Measurements from ENCODE around the gene AKR1A1. TPM values are rescaled to one million over a fixed set of nuclear protein-coding genes. Genes with fewer than 3 reads are reported as not detected.
A peak's percentile ranks its signal among the peaks of the same experiment; 100 is the strongest.

Gene AKR1A1
- total RNA-seq, 1 experiment from 2014 or later: 119 TPM

GRCh38 chr1:45535988-45536766 is 14.4 kb upstream of the AKR1A1 start:
- BruUV-seq (replicated peaks): no TSS peak
- CTCF ChIA-PET: no interaction called here
- POLR2A ChIA-PET: interaction anchor here (1.4 kb wide), 1 partner anchor 15 kb away, joined by 3 read pairs; the partner anchor contains the start of gene PRDX1
- H3K4me1 ChIP-seq: no peaks in the 10 kb centered on the region
- Mint-ChIP-seq H3K9me3 (ENCODE audit: unreplicated experiment) (no peaks in the 10 kb centered on the region), H3K4me1 (ENCODE audit: low read depth, unreplicated experiment) (no peaks in the 10 kb centered on the region), H3K36me3 (ENCODE audit: insufficient read depth, unreplicated experiment) (no peaks in the 10 kb centered on the region), H3K27me3 (ENCODE audit: insufficient read depth, unreplicated experiment) (no peaks in the 10 kb centered on the region), H3K27ac (ENCODE audit: unreplicated experiment) (no peak overlapping the region), H3K4me3 (ENCODE audit: unreplicated experiment) (no peak overlapping the region)
- DNase-seq: no peak
- no peaks in the 10 kb centered on the region for H3K9me3 ChIP-seq
- no peaks in the 10 kb centered on the region for H3K27me3 ChIP-seq (replicated peaks; ENCODE audit: control insufficient read depth, insufficient read depth, low read length)
- TF ChIP-seq CTCF (IDR thresholded peaks at IDR 0.05; ENCODE audit: insufficient read depth in 1 of 2, low read depth in 1 of 2, low read length in 1 of 2, severe bottlenecking in 1 of 2, unreplicated experiment in 1 of 2): no peak
- no peak overlapping the region for H3K4me3 ChIP-seq (ENCODE audit: low read depth, low read length)
- intact Hi-C loops (cut with micrococcal nuclease; ENCODE audit: unreplicated experiment): no loop called here
- H3K36me3 ChIP-seq (ENCODE audit: control insufficient read depth, insufficient read depth, low read length): no peaks in the 10 kb centered on the region

- Mint-ChIP-seq H3K4me3 (ENCODE audit: unreplicated experiment) (no peak overlapping the region), H3K27me3 (ENCODE audit: insufficient read depth, unreplicated experiment) (no peaks in the 10 kb centered on the region), H3K36me3 (ENCODE audit: insufficient read depth, unreplicated experiment) (no peaks in the 10 kb centered on the region), H3K9me3 (ENCODE audit: unreplicated experiment) (no peaks in the 10 kb centered on the region), H3K4me1 (ENCODE audit: low read depth, unreplicated experiment) (no peaks in the 10 kb centered on the region), H3K27ac (ENCODE audit: unreplicated experiment) (no peak overlapping the region)
- no peaks in the 10 kb centered on the region for H3K27me3 ChIP-seq (replicated peaks; ENCODE audit: control insufficient read depth, insufficient read depth, low read length)
- peaks cover 1% of the 10 kb centered on the region; the same call in 1 of the 2 replicates for H3K4me1 ChIP-seq
- TF ChIP-seq CTCF (IDR thresholded peaks at IDR 0.05; ENCODE audit: insufficient read depth in 1 of 2, low read depth in 1 of 2, low read length in 1 of 2, severe bottlenecking in 1 of 2, unreplicated experiment in 1 of 2): no peak
- no peak overlapping the region for H3K4me3 ChIP-seq (ENCODE audit: low read depth, low read length)
- no peaks in the 10 kb centered on the region for H3K9me3 ChIP-seq
- DNase-seq: no peak
- no peaks in the 10 kb centered on the region for H3K36me3 ChIP-seq (ENCODE audit: control insufficient read depth, insufficient read depth, low read length)
- intact Hi-C loops (cut with micrococcal nuclease; ENCODE audit: unreplicated experiment): no loop called here
- POLR2A ChIA-PET: interaction anchor here (1.4 kb wide), 1 partner anchor 15 kb away, joined by 3 read pairs; the partner anchor contains the start of gene PRDX1
- no TSS peak for BruUV-seq (replicated peaks)
- CTCF ChIA-PET: interaction anchor here (0.6 kb wide), 2 partner anchors 65 to 154 kb away, joined by 3 read pairs; no protein-coding TSS in a partner anchor
These were observed 13.7 kb upstream of the AKR1A1 start for GRCh38 chr1:45536886-45537285.

GRCh38 chr1:45541193-45541592 is 9.4 kb upstream of the AKR1A1 start:
- H3K27me3 ChIP-seq (replicated peaks; ENCODE audit: control insufficient read depth, insufficient read depth, low read length): no peaks in the 10 kb centered on the region
- ChIA-PET CTCF (interaction anchor here (1.4 kb wide), 1 partner anchor 10 kb away, joined by 4 read pairs; the partner anchor contains the start of gene AKR1A1), POLR2A (interaction anchor here (0.6 kb wide), 1 partner anchor 19 kb away, joined by 4 read pairs; the partner anchor contains the start of gene PRDX1)
- Mint-ChIP-seq H3K4me1 (ENCODE audit: low read depth, unreplicated experiment) (peaks cover 14% of the 10 kb centered on the region), H3K36me3 (ENCODE audit: insufficient read depth, unreplicated experiment) (peaks cover 4% of the 10 kb centered on the region), H3K9me3 (ENCODE audit: unreplicated experiment) (no peaks in the 10 kb centered on the region), H3K27me3 (ENCODE audit: insufficient read depth, unreplicated experiment) (no peaks in the 10 kb centered on the region), H3K4me3 (ENCODE audit: unreplicated experiment) (no peak overlapping the region), H3K27ac (ENCODE audit: unreplicated experiment) (peak overlapping the region; percentile 49)
- BruUV-seq (replicated peaks): no TSS peak
- intact Hi-C loops (cut with micrococcal nuclease; ENCODE audit: unreplicated experiment): no loop called here
- no peaks in the 10 kb centered on the region for H3K36me3 ChIP-seq (ENCODE audit: control insufficient read depth, insufficient read depth, low read length)
- no peaks in the 10 kb centered on the region for H3K9me3 ChIP-seq
- DNase-seq: no peak
- no peak overlapping the region for H3K4me3 ChIP-seq (ENCODE audit: low read depth, low read length)
- no peak for TF ChIP-seq CTCF (IDR thresholded peaks at IDR 0.05; ENCODE audit: insufficient read depth in 1 of 2, low read depth in 1 of 2, low read length in 1 of 2, severe bottlenecking in 1 of 2, unreplicated experiment in 1 of 2)
- peaks cover 10% of the 10 kb centered on the region; the same call in 1 of the 2 replicates for H3K4me1 ChIP-seq
